Measurements from ENCODE around the gene TOMT. TPM values are rescaled to one million over a fixed set of nuclear protein-coding genes. Genes with fewer than 3 reads are reported as not detected.

Gene TOMT
- total and polyA plus RNA-seq, 7 experiments from 2014 or later: 0.42 TPM; not detected in 6

- no peak overlapping the region for H3K4me3 ChIP-seq (ENCODE audit: low read length)
These were observed 30.4 kb downstream of the TOMT start for GRCh38 chr11:72135891-72136683.

GRCh38 chr11:72136684-72137262 lies 31.0 kb downstream of the TOMT start:
- no peaks in the 10 kb centered on the region for H3K4me1 ChIP-seq (ENCODE audit: control insufficient read depth in 2 of 2, insufficient read depth in 2 of 2, low read length in 2 of 2)
- H3K9me3 ChIP-seq (ENCODE audit: control insufficient read depth in 2 of 3, low read length in 3 of 3): no peaks in the 10 kb centered on the region
- Mint-ChIP-seq H3K36me3 (peaks cover 0 to 3% (median 0%) of the 10 kb centered on the region in 5 donors), H3K9me3 (peaks cover 0 to 7% (median 0%) of the 10 kb centered on the region in 11 donors), H3K4me1 (peaks cover 0 to 17% (median 0%) of the 10 kb centered on the region in 7 donors), H3K27me3 (peaks cover 0 to 18% (median 9%) of the 10 kb centered on the region in 5 donors), H3K4me3 (no peak overlapping the region), H3K27ac (no peak overlapping the region)
- no peak overlapping the region for H3K27ac ChIP-seq (ENCODE audit: low read depth, low read length)
- DNase-seq (no peak), ATAC-seq (no peak)
- H3K36me3 ChIP-seq (ENCODE audit: control insufficient read depth in 2 of 3, insufficient read depth in 3 of 3, low read length in 3 of 3): no peaks in the 10 kb centered on the region
- POLR2A ChIA-PET: no interaction called here
- H3K4me3 ChIP-seq (ENCODE audit: low read length): no peak overlapping the region
- no peaks in the 10 kb centered on the region for H3K27me3 ChIP-seq (ENCODE audit: control insufficient read depth in 2 of 2, insufficient read depth in 2 of 2, low read length in 2 of 2)
- intact Hi-C loops (cut with micrococcal nuclease): no loop called here
- CTCF ChIA-PET: no interaction called here

More at GRCh38 chr11:72135891-72136683, 30.4 kb downstream of the TOMT start:
- intact Hi-C loops (cut with micrococcal nuclease): no loop called here
- ATAC-seq: no peak
- POLR2A ChIA-PET: no interaction called here
- no peaks in the 10 kb centered on the region for H3K36me3 ChIP-seq (ENCODE audit: control insufficient read depth in 2 of 3, insufficient read depth in 3 of 3, low read length in 3 of 3)
- Mint-ChIP-seq H3K4me1 (peaks cover 0 to 10% (median 0%) of the 10 kb centered on the region in 7 donors), H3K36me3 (peaks cover 0 to 3% (median 0%) of the 10 kb centered on the region in 5 donors), H3K4me3 (no peak overlapping the region), H3K27me3 (peaks cover 0 to 20% (median 5%) of the 10 kb centered on the region in 5 donors), H3K27ac (peak overlapping the region in 1 of 9 donors; percentile 28), H3K9me3 (peaks cover 0 to 7% (median 0%) of the 10 kb centered on the region in 11 donors)
- H3K9me3 ChIP-seq (ENCODE audit: control insufficient read depth in 2 of 3, low read length in 3 of 3): no peaks in the 10 kb centered on the region
- H3K4me1 ChIP-seq (ENCODE audit: control insufficient read depth in 2 of 2, insufficient read depth in 2 of 2, low read length in 2 of 2): no peaks in the 10 kb centered on the region
- no peaks in the 10 kb centered on the region for H3K27me3 ChIP-seq (ENCODE audit: control insufficient read depth in 2 of 2, insufficient read depth in 2 of 2, low read length in 2 of 2)
- no peak for DNase-seq
- H3K27ac ChIP-seq (ENCODE audit: low read depth, low read length): no peak overlapping the region
- CTCF ChIA-PET: interaction anchor here (0.6 to 0.7 kb wide), 2 partner anchors 54 to 111 kb away, joined by 3 read pairs; no protein-coding TSS in a partner anchor

GRCh38 chr11:72138821-72139390 lies 33.2 kb downstream of the TOMT start:
- no peak for ATAC-seq
- intact Hi-C loops (cut with micrococcal nuclease): no loop called here
- H3K36me3 Mint-ChIP-seq: peaks cover 0 to 3% (median 0%) of the 10 kb centered on the region in 5 donors
- Histone ChIP-seq H3K4me1 (ENCODE audit: control insufficient read depth in 2 of 2, insufficient read depth in 2 of 2, low read length in 2 of 2) (no peaks in the 10 kb centered on the region), H3K4me3 (ENCODE audit: low read length) (no peak overlapping the region), H3K27ac (ENCODE audit: low read depth, low read length) (no peak overlapping the region), H3K9me3 (ENCODE audit: control insufficient read depth in 2 of 3, low read length in 3 of 3) (no peaks in the 10 kb centered on the region), H3K36me3 (ENCODE audit: control insufficient read depth in 2 of 3, insufficient read depth in 3 of 3, low read length in 3 of 3) (no peaks in the 10 kb centered on the region), H3K27me3 (ENCODE audit: control insufficient read depth in 2 of 2, insufficient read depth in 2 of 2, low read length in 2 of 2) (no peaks in the 10 kb centered on the region)
- peaks cover 0 to 7% (median 0%) of the 10 kb centered on the region in 11 donors for H3K9me3 Mint-ChIP-seq
- peaks cover 3 to 14% (median 5%) of the 10 kb centered on the region in 5 donors for H3K27me3 Mint-ChIP-seq
- H3K27ac Mint-ChIP-seq: no peak overlapping the region
- POLR2A ChIA-PET: interaction anchor here (0.6 kb wide), 1 partner anchor 11 kb away, joined by 3 read pairs; no protein-coding TSS in a partner anchor
- DNase-seq: no peak
- CTCF ChIA-PET: no interaction called here
- peaks cover 0 to 22% (median 2%) of the 10 kb centered on the region in 7 donors for H3K4me1 Mint-ChIP-seq
- no peak overlapping the region for H3K4me3 Mint-ChIP-seq

DNA sequence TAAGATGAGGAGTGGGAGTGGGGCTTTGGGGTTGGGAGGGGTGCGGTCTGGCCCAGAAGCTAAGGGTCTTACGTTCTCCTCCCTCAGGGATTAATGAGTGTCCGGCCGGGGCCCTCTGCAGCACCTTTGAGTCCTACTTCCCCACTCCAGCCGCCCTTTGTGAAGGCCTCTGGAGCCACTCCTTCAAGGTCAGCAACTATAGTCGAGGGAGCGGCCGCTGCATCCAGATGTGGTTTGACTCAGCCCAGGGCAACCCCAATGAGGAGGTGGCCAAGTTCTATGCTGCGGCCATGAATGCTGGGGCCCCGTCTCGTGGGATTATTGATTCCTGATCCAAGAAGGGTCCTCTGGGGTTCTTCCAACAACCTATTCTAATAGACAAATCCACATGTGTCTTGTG lies 33.8 kb downstream of the TOMT start:
- intact Hi-C loops (cut with micrococcal nuclease): no loop called here
- no peak overlapping the region for H3K27ac ChIP-seq (ENCODE audit: low read depth, low read length)
- CTCF ChIA-PET: no interaction called here

DNA sequence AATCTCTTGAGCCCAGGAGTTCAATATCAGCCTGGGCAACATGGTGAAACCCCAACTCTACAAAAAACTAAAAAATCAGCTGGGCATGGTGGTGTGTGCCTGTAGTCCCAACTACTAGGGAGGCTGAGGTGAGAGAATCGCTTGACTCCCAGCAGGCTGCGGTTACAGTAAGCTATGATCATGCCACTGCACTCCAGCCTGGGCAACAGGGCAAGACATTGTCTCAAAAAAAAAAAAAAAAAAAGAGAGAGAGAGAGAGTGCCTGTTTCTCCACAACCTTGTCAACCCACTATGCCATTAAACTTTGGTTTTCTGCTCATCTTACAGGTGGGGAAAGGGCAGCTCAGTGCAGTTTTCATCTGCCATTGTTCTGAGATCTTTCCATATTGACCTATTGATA lies 34.9 kb downstream of the TOMT start:
- Mint-ChIP-seq H3K27me3 (peaks cover 3 to 15% (median 5%) of the 10 kb centered on the region in 5 donors), H3K27ac (peak overlapping the region in 1 of 9 donors; percentile 44), H3K36me3 (peaks cover 0 to 3% (median 0%) of the 10 kb centered on the region in 5 donors), H3K4me1 (peaks cover 0 to 22% (median 3%) of the 10 kb centered on the region in 7 donors), H3K9me3 (peaks cover 0 to 7% (median 0%) of the 10 kb centered on the region in 11 donors), H3K4me3 (peak overlapping the region in 1 of 10 donors; percentile 3)
- no peaks in the 10 kb centered on the region for H3K36me3 ChIP-seq (ENCODE audit: control insufficient read depth in 2 of 3, insufficient read depth in 3 of 3, low read length in 3 of 3)
- DNase-seq (no peak), ATAC-seq (no peak)
- ChIA-PET CTCF (no interaction called here), POLR2A (no interaction called here)
- H3K4me3 ChIP-seq (ENCODE audit: low read length): no peak overlapping the region
- H3K27ac ChIP-seq (ENCODE audit: low read depth, low read length): no peak overlapping the region
- no peaks in the 10 kb centered on the region for H3K4me1 ChIP-seq (ENCODE audit: control insufficient read depth in 2 of 2, insufficient read depth in 2 of 2, low read length in 2 of 2)
- H3K27me3 ChIP-seq (ENCODE audit: control insufficient read depth in 2 of 2, insufficient read depth in 2 of 2, low read length in 2 of 2): no peaks in the 10 kb centered on the region
- intact Hi-C loops (cut with micrococcal nuclease): no loop called here
- H3K9me3 ChIP-seq (ENCODE audit: control insufficient read depth in 2 of 3, low read length in 3 of 3): no peaks in the 10 kb centered on the region

More for the DNA sequence above, 33.8 kb downstream of the TOMT start:
- POLR2A ChIA-PET: no interaction called here
- Mint-ChIP-seq H3K36me3 (peaks cover 0 to 3% (median 0%) of the 10 kb centered on the region in 5 donors), H3K27me3 (peaks cover 3 to 15% (median 5%) of the 10 kb centered on the region in 5 donors), H3K4me1 (peaks cover 0 to 22% (median 3%) of the 10 kb centered on the region in 7 donors), H3K4me3 (no peak overlapping the region), H3K27ac (no peak overlapping the region), H3K9me3 (peaks cover 0 to 7% (median 0%) of the 10 kb centered on the region in 11 donors)
- no peaks in the 10 kb centered on the region for H3K4me1 ChIP-seq (ENCODE audit: control insufficient read depth in 2 of 2, insufficient read depth in 2 of 2, low read length in 2 of 2)
- H3K27me3 ChIP-seq (ENCODE audit: control insufficient read depth in 2 of 2, insufficient read depth in 2 of 2, low read length in 2 of 2): no peaks in the 10 kb centered on the region
- ATAC-seq (no peak), DNase-seq (no peak)
- H3K9me3 ChIP-seq (ENCODE audit: control insufficient read depth in 2 of 3, low read length in 3 of 3): no peaks in the 10 kb centered on the region
- H3K4me3 ChIP-seq (ENCODE audit: low read length): no peak overlapping the region
- H3K36me3 ChIP-seq (ENCODE audit: control insufficient read depth in 2 of 3, insufficient read depth in 3 of 3, low read length in 3 of 3): no peaks in the 10 kb centered on the region

- H3K4me3 ChIP-seq (ENCODE audit: low read length): no peak overlapping the region
- intact Hi-C loops (cut with micrococcal nuclease): no loop called here
- POLR2A ChIA-PET: no interaction called here
- no peaks in the 10 kb centered on the region for H3K27me3 ChIP-seq (ENCODE audit: control insufficient read depth in 2 of 2, insufficient read depth in 2 of 2, low read length in 2 of 2)
- H3K27me3 Mint-ChIP-seq: peaks cover 3 to 15% (median 5%) of the 10 kb centered on the region in 5 donors
- CTCF ChIA-PET: interaction anchor here (0.6 kb wide), 1 partner anchor 125 kb away, joined by 3 read pairs; no protein-coding TSS in a partner anchor
- ATAC-seq: no peak
- no peaks in the 10 kb centered on the region for H3K36me3 ChIP-seq (ENCODE audit: control insufficient read depth in 2 of 3, insufficient read depth in 3 of 3, low read length in 3 of 3)
- H3K9me3 Mint-ChIP-seq: peaks cover 0 to 7% (median 0%) of the 10 kb centered on the region in 11 donors
- H3K27ac Mint-ChIP-seq: peak overlapping the region in 2 of 9 donors; percentile 17 to 44
- peaks cover 0 to 3% (median 0%) of the 10 kb centered on the region in 5 donors for H3K36me3 Mint-ChIP-seq
- H3K9me3 ChIP-seq (ENCODE audit: control insufficient read depth in 2 of 3, low read length in 3 of 3): no peaks in the 10 kb centered on the region
- H3K4me3 Mint-ChIP-seq: peak overlapping the region in 1 of 10 donors; percentile 3
- no peaks in the 10 kb centered on the region for H3K4me1 ChIP-seq (ENCODE audit: control insufficient read depth in 2 of 2, insufficient read depth in 2 of 2, low read length in 2 of 2)
- peaks cover 0 to 22% (median 3%) of the 10 kb centered on the region in 7 donors for H3K4me1 Mint-ChIP-seq
- H3K27ac ChIP-seq (ENCODE audit: low read depth, low read length): no peak overlapping the region
- peak in 1 of 9 donors; percentile 33 for DNase-seq
These were observed 35.3 kb downstream of the TOMT start for GRCh38 chr11:72141066-72141465.
